GM10248 (cell line): ENCODE measurements around the gene GDF11.
A peak's percentile ranks its signal among the peaks of the same experiment; 100 is the strongest.

ENCODE experiments used
- CTCF ChIA-PET: fragments of 300-600 bp; sonication (Branson Sonifier 250); formaldehyde crosslinking; extraction: SDS; loops from one replicate; lab custom pipeline; 2021; ENCODE audit warnings: antibody characterized with exemption; lab: Yijun Ruan, JAX
- POLR2A ChIA-PET: fragments of 350-650 bp; sonication (Branson Sonifier 250); formaldehyde crosslinking; extraction: SDS; loops from one replicate; lab custom pipeline; 2020; ENCODE audit warnings: antibody characterized with exemption; lab: Yijun Ruan, JAX
- DNase-seq: peaks from one replicate; pipeline ENCODE4 v3.0.0; 2012; ENCODE audit errors: extremely low spot score
- CTCF ChIP-seq: IDR thresholded peaks from 2 replicates; pipeline ENCODE4 v1.5.1; 2012; ENCODE audit warnings: mild to moderate bottlenecking, low read depth; ENCODE audit errors: extremely low read depth, missing control alignments, control extremely low read depth

The GDF11 gene

GRCh38 chr12:55722948-55723347 lies 20.0 kb upstream of the GDF11 start:
- no peak for TF ChIP-seq CTCF
- ChIA-PET POLR2A (interaction anchor here (0.5 to 0.6 kb wide), 2 partner anchors 18 to 514 kb away, joined by 3 read pairs; no protein-coding TSS in a partner anchor), CTCF (interaction anchor here (1.1 to 7.8 kb wide), 3 partner anchors 15 to 79 kb away, joined by 3 to 73 read pairs (median 3); no protein-coding TSS in a partner anchor)
- no peak for DNase-seq

- ChIA-PET POLR2A (interaction anchor here (0.5 kb wide), 1 partner anchor 18 kb away, joined by 3 read pairs; no protein-coding TSS in a partner anchor), CTCF (interaction anchor here (0.9 to 7.8 kb wide), 6 partner anchors 8 to 80 kb away, joined by 3 to 73 read pairs (median 3); partner anchors contain the start of gene BLOC1S1)
- DNase-seq = no peak
- no peak for TF ChIP-seq CTCF
Observed at GRCh38 chr12:55723516-55724225, 19.3 kb upstream of the GDF11 start.

DNA sequence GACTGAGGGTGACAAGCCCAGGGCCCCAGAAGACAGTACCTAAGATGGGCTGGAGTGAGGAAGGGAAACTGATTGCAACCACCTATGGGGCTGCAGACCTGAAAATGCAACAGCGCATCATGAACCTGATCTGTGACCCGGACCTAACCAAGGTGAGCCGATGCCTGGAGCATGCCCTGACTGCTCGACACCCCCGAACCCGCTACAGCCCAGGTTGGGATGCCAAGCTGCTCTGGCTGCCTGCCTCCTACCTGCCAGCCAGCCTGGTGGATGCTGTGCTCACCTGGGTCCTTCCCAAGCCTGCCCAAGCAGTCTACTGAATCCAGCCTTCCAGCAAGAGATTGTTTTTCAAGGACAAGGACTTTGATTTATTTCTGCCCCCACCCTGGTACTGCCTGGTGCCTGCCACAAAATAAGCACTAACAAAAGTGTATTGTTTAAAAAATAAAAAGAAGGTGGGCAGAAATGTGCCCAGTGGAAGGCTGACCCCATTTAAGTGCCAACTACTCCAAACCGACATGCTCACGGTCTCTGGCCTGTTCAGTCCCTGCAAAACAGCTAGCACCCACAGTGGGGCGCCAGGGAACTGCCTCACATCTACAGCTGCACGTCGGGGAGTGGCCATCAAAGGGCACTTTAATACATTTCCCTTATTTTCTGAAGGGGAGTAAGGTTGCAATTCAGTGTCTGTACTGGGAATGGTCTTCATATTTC lies 18.5 kb upstream of the GDF11 start:
- ChIA-PET POLR2A (no interaction called here), CTCF (interaction anchor here (0.7 to 7.8 kb wide), 11 partner anchors 9 to 394 kb away, joined by 3 to 73 read pairs (median 4); partner anchors contain the start of genes BLOC1S1, ITGA7, ORMDL2 and ZC3H10)
- peak; percentile 90 for TF ChIP-seq CTCF
- peak; percentile 68 for DNase-seq

GRCh38 chr12:55724940-55725309 lies 18.0 kb upstream of the GDF11 start:
- ChIA-PET CTCF (interaction anchor here (0.6 to 7.8 kb wide), 12 partner anchors 9 to 403 kb away, joined by 3 to 73 read pairs (median 4); partner anchors contain the start of genes BLOC1S1, DGKA, ESYT1 and ITGA7), POLR2A (interaction anchor here (0.7 kb wide), 1 partner anchor 13 kb away, joined by 3 read pairs; no protein-coding TSS in a partner anchor)
- no peak for TF ChIP-seq CTCF
- no peak for DNase-seq

- POLR2A ChIA-PET = interaction anchor here (0.7 kb wide), 1 partner anchor 13 kb away, joined by 3 read pairs; no protein-coding TSS in a partner anchor
Observed at GRCh38 chr12:55725556-55725955, 17.4 kb upstream of the GDF11 start.

More at GRCh38 chr12:55725556-55725955, 17.4 kb upstream of the GDF11 start:
- no peak for DNase-seq
- no peak for TF ChIP-seq CTCF
- CTCF ChIA-PET = interaction anchor here (0.6 to 7.8 kb wide), 8 partner anchors 10 to 402 kb away, joined by 3 to 73 read pairs (median 4); partner anchors contain the start of genes BLOC1S1, DGKA, ESYT1 and ITGA7
